H9 (cell line): ENCODE data around the gene NPIPA5. TPM values are rescaled to one million over a fixed set of nuclear protein-coding genes. Genes with fewer than 3 reads are reported as not detected.
"Not testable (repeated sequence)": the region's sequence is repeated elsewhere in the genome, so short reads cannot be mapped to it uniquely, and the experiment has no call there.

Source experiments
- DNase-seq: peaks from one replicate; pipeline ENCODE4 v3.0.0-alpha.2; 2017
- H2AFZ ChIP-seq: one replicate; pipeline ENCODE4 v1.6.1; 2013; ENCODE audit warnings: mild to moderate bottlenecking, low read length, control low read depth, moderate library complexity
- H2AK5ac ChIP-seq: 2 replicates; pipeline ENCODE4 v1.6.1; 2013; ENCODE audit warnings: low read length, control low read depth, mixed read lengths; ENCODE audit not compliant: insufficient read length
- H2BK120ac ChIP-seq: one replicate; pipeline ENCODE4 v1.6.1; 2013; ENCODE audit warnings: low read depth, mild to moderate bottlenecking, low read length, control low read depth, inconsistent platforms; ENCODE audit not compliant: poor library complexity, severe bottlenecking
- H2BK12ac ChIP-seq: 2 replicates; pipeline ENCODE4 v1.6.1; 2013; ENCODE audit warnings: low read length, control low read depth, mixed read lengths, low read depth; ENCODE audit not compliant: insufficient read length
- H2BK15ac ChIP-seq: 2 replicates; pipeline ENCODE4 v1.6.1; 2013; ENCODE audit warnings: low read depth, low read length, control low read depth
- H2BK20ac ChIP-seq: one replicate; pipeline ENCODE4 v1.6.1; 2013; ENCODE audit warnings: low read depth, mild to moderate bottlenecking, low read length, control low read depth, inconsistent platforms; ENCODE audit not compliant: poor library complexity, severe bottlenecking
- H2BK5ac ChIP-seq: 2 replicates; pipeline ENCODE4 v1.6.1; 2013; ENCODE audit warnings: low read length, control low read depth, mixed read lengths; ENCODE audit not compliant: insufficient read length
- H3K14ac ChIP-seq: 2 replicates; pipeline ENCODE4 v1.6.1; 2013; ENCODE audit warnings: low read length, control low read depth; ENCODE audit not compliant: insufficient read depth
- H3K18ac ChIP-seq: 2 replicates; pipeline ENCODE4 v1.6.1; 2013; ENCODE audit warnings: low read depth, mild to moderate bottlenecking, mixed read lengths, low read length, control low read depth; ENCODE audit not compliant: insufficient read length
- H3K23ac ChIP-seq: 2 replicates; pipeline ENCODE4 v1.6.1; 2013; ENCODE audit warnings: low read length, control low read depth, mixed read lengths, low read depth; ENCODE audit not compliant: insufficient read length
- H3K23me2 ChIP-seq: 2 replicates; pipeline ENCODE4 v1.6.1; 2013; ENCODE audit warnings: low read depth, mild to moderate bottlenecking, mixed read lengths, low read length, control low read depth; ENCODE audit not compliant: insufficient read length, poor library complexity, severe bottlenecking
- H3K27ac ChIP-seq: 2 replicates; pipeline ENCODE4 v1.5.1; 2013; ENCODE audit warnings: low read length, control low read depth, mixed read lengths, low read depth; ENCODE audit not compliant: insufficient read length
- H3K27me3 ChIP-seq: 2 replicates; pipeline ENCODE4 v1.6.1; 2013; ENCODE audit warnings: low read length, control low read depth, inconsistent platforms; ENCODE audit not compliant: insufficient read depth
- H3K4ac ChIP-seq: 2 replicates; pipeline ENCODE4 v1.6.1; 2013; ENCODE audit warnings: low read depth, mild to moderate bottlenecking, control low read depth, inconsistent platforms, low read length, moderate library complexity
- H3K4me1 ChIP-seq: 2 replicates; pipeline ENCODE4 v1.6.1; 2013; ENCODE audit warnings: low read length, control low read depth, inconsistent platforms; ENCODE audit not compliant: insufficient read depth
- H3K4me2 ChIP-seq: 2 replicates; pipeline ENCODE4 v1.6.1; 2013; ENCODE audit warnings: low read length, control low read depth, mixed read lengths; ENCODE audit not compliant: insufficient read length, insufficient read depth
- H3K56ac ChIP-seq: 2 replicates; pipeline ENCODE4 v1.6.1; 2013; ENCODE audit warnings: low read depth, mild to moderate bottlenecking, mixed read lengths, low read length, control low read depth; ENCODE audit not compliant: insufficient read length
- H3K79me1 ChIP-seq: 2 replicates; pipeline ENCODE4 v1.6.1; 2013; ENCODE audit warnings: low read depth, mild to moderate bottlenecking, moderate library complexity, low read length, control low read depth, inconsistent platforms; ENCODE audit not compliant: insufficient read depth, poor library complexity, severe bottlenecking
- H3K79me2 ChIP-seq: 2 replicates; pipeline ENCODE4 v1.6.1; 2013; ENCODE audit warnings: low read length, control low read depth, inconsistent platforms; ENCODE audit not compliant: insufficient read depth
- H3K9ac ChIP-seq: 2 replicates; pipeline ENCODE4 v1.6.1; 2013; ENCODE audit warnings: low read length, control low read depth, mixed read lengths; ENCODE audit not compliant: insufficient read length; ENCODE audit errors: extremely low read depth
- H3K9me3 ChIP-seq: one replicate; pipeline ENCODE4 v1.6.1; 2013; ENCODE audit warnings: low read depth, low read length, inconsistent platforms; ENCODE audit not compliant: control insufficient read depth
- H3T11ph ChIP-seq: one replicate; pipeline ENCODE4 v1.6.1; 2013; ENCODE audit warnings: mild to moderate bottlenecking, low read length, control low read depth, inconsistent platforms
- H4K20me1 ChIP-seq: one replicate; pipeline ENCODE4 v1.6.1; 2013; ENCODE audit not compliant: control insufficient read depth, insufficient read length, insufficient read depth
- H4K5ac ChIP-seq: 2 replicates; pipeline ENCODE4 v1.6.1; 2013; ENCODE audit warnings: low read depth, mild to moderate bottlenecking, mixed read lengths, low read length, control low read depth; ENCODE audit not compliant: insufficient read length
- H4K8ac ChIP-seq: replicated peaks from 2 replicates; pipeline ENCODE4 v1.6.1; 2013; ENCODE audit warnings: low read length, control low read depth, mixed read lengths, low read depth; ENCODE audit not compliant: insufficient read length
- H4K91ac ChIP-seq: 2 replicates; pipeline ENCODE4 v1.6.1; 2013; ENCODE audit warnings: low read depth, mild to moderate bottlenecking, moderate library complexity, mixed read lengths, low read length, control low read depth; ENCODE audit not compliant: insufficient read length
- H3K27ac Mint-ChIP-seq, 3 experiments: 2 replicates in 2 of 3; 3 replicates in 1 of 3; pipeline ENCODE4 v1.8.0; 2020 to 2021; ENCODE audit warnings: mixed read lengths in 3 of 3, mild to moderate bottlenecking in 1 of 3, moderate library complexity in 1 of 3
- H3K27me3 Mint-ChIP-seq: 2 replicates; pipeline ENCODE4 v1.8.0; 2021; ENCODE audit warnings: low read depth, mild to moderate bottlenecking, moderate library complexity, mixed read lengths
- H3K36me3 Mint-ChIP-seq, 3 experiments: 2 replicates in 2 of 3; 3 replicates in 1 of 3; pipeline ENCODE4 v1.8.0; 2020 to 2021; ENCODE audit warnings: low read depth in 3 of 3, mixed read lengths in 3 of 3; ENCODE audit not compliant: insufficient read depth in 1 of 3
- H3K4me1 Mint-ChIP-seq, 2 experiments: 2 replicates each; pipeline ENCODE4 v1.8.0; 2020; ENCODE audit warnings: mixed read lengths in 2 of 2
- H3K4me3 Mint-ChIP-seq, 2 experiments: 2 replicates in 1 of 2; 3 replicates in 1 of 2; pipeline ENCODE4 v1.8.0; 2020 to 2021; ENCODE audit warnings: mild to moderate bottlenecking in 2 of 2, mixed read lengths in 2 of 2, moderate library complexity in 1 of 2
- H3K9me3 Mint-ChIP-seq, 2 experiments: 2 replicates in 1 of 2; 3 replicates in 1 of 2; pipeline ENCODE4 v1.8.0; 2020; ENCODE audit warnings: mild to moderate bottlenecking in 2 of 2, mixed read lengths in 2 of 2, moderate library complexity in 1 of 2
- WGBS: extraction: QIAGEN DNeasy Blood & Tissue Kit; methylation state at CpG from one replicate; pipeline ENCODE4 v1.1.7; 2013; ENCODE audit warnings: missing lambda C conversion rate, low lambda C conversion rate, mixed read lengths; ENCODE audit not compliant: insufficient read length; ENCODE audit errors: extremely low coverage; 5-methylcytosine and 5-hydroxymethylcytosine counted together
- total RNA-seq: library from RNA; stranded (reverse); gene quantifications from 2 replicates; pipeline ENCODE4 v1.2.1, GENCODE V29; 2021

Gene NPIPA5
- total RNA-seq, 1 experiment from 2014 or later, result 5.2 TPM

DNA sequence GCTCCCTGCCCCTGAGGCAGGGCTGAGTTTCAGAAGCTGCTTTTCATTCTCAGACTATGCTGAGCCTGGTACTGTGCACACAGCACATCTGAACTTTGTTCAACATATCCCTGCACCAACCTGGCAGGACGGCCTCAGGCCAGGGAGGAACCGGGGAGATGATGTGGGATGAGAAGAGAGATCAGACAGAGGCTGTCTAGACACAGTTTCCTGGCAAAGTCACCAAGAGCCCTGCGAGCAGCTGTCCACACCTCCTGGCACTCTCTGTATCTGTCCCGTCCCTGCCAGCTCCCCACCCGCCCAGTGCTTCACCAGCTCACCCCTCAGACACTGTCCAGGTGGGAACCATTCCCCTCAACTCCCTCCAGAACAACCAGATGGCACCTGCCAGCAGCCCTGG is 39.1 kb downstream of the NPIPA5 start:
- not testable (repeated sequence) for H3K9me3 ChIP-seq, H3K79me1 ChIP-seq, H3K23me2 ChIP-seq, H3K36me3 Mint-ChIP-seq, H3K27ac ChIP-seq, DNase-seq, H3K27ac Mint-ChIP-seq, H3K4me1 Mint-ChIP-seq, H3K4ac ChIP-seq, H2BK20ac ChIP-seq, H3K18ac ChIP-seq, H3K23ac ChIP-seq, H3K4me2 ChIP-seq, H3K79me2 ChIP-seq, H3T11ph ChIP-seq, H2BK5ac ChIP-seq, H3K9ac ChIP-seq, H2AFZ ChIP-seq, H4K91ac ChIP-seq, H3K14ac ChIP-seq, H2AK5ac ChIP-seq, H2BK120ac ChIP-seq, H3K4me3 Mint-ChIP-seq, H2BK12ac ChIP-seq, H3K4me1 ChIP-seq, H3K27me3 ChIP-seq, H4K8ac ChIP-seq, H3K56ac ChIP-seq, H4K20me1 ChIP-seq, H3K9me3 Mint-ChIP-seq, H4K5ac ChIP-seq, H3K27me3 Mint-ChIP-seq, H2BK15ac ChIP-seq
- WGBS, result no CpG with 5 or more reads among the region's 5 CpGs

GRCh38 chr16:15337974-15338605 is 40.0 kb downstream of the NPIPA5 start:
- not testable (repeated sequence) for H2BK20ac ChIP-seq, H3K27ac Mint-ChIP-seq

More at GRCh38 chr16:15337974-15338605, 40.0 kb downstream of the NPIPA5 start:
- not testable (repeated sequence) for H4K91ac ChIP-seq, H3K79me1 ChIP-seq, H3K36me3 Mint-ChIP-seq, H4K8ac ChIP-seq, H3K56ac ChIP-seq, H3K18ac ChIP-seq, H3K4ac ChIP-seq, DNase-seq, H3K4me1 Mint-ChIP-seq, H3K9me3 ChIP-seq, H3K9me3 Mint-ChIP-seq, H4K20me1 ChIP-seq, H3K27me3 Mint-ChIP-seq, H3K9ac ChIP-seq, H3K23ac ChIP-seq, H3K27me3 ChIP-seq, H2BK12ac ChIP-seq, H3K23me2 ChIP-seq, H2BK120ac ChIP-seq, H4K5ac ChIP-seq, H2BK5ac ChIP-seq, H3K4me2 ChIP-seq, H2BK15ac ChIP-seq, H3T11ph ChIP-seq, H3K4me3 Mint-ChIP-seq, H3K4me1 ChIP-seq, H3K79me2 ChIP-seq, H3K14ac ChIP-seq, H2AFZ ChIP-seq, H3K27ac ChIP-seq, H2AK5ac ChIP-seq
- WGBS, result no CpG with 5 or more reads among the region's 7 CpGs
